ENCODE results near the gene NISCH.

The NISCH gene

DNA sequence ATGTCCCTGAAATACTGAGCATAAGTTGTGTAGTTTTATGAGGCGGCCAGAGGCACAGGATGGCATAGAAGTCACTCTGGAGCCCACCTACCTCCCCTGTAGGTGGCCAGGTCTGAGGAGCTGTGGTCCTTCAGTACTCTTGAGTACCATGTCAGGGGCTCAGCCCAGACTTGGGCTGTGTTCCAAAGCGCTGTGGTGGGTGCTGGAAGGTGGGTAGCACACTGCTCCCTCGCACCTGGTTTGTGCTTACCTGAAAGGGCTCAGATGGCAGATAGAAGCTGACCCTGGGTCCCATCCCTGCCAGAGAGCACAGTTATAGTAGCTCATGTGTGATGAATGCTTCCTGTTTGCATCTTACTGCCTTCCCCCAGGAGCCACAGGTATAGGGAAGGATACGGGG is 15.5 kb downstream of the NISCH start:
- Histone ChIP-seq H3K27me3 (ENCODE audit: insufficient read depth, poor library complexity, severe bottlenecking) (no peaks in the 10 kb centered on the region), H3K4me3 (replicated peaks; ENCODE audit: insufficient read depth, low read length) (no peak overlapping the region), H3K27ac (replicated peaks) (no peak overlapping the region)
- no peak for DNase-seq (ENCODE audit: low read depth in 1 of 2, low spot score in 1 of 2)
- no peak for TF ChIP-seq GABPA (IDR thresholded peaks at IDR 0.05; ENCODE audit: low read depth)
- no peak for TF ChIP-seq SPI1 (IDR thresholded peaks at IDR 0.05; ENCODE audit: borderline replicate concordance, low read depth)
- no peak for TF ChIP-seq CTCF (IDR thresholded peaks at IDR 0.05; ENCODE audit: insufficient read depth, low read length)
- no peak for TF ChIP-seq POLR2AphosphoS5 (IDR thresholded peaks at IDR 0.05; ENCODE audit: low read depth)
- TF ChIP-seq REST (IDR thresholded peaks at IDR 0.05; ENCODE audit: insufficient replicate concordance, low read depth), result no peak

- TF ChIP-seq CTCF (IDR thresholded peaks at IDR 0.05; ENCODE audit: insufficient read depth, low read length), result peak; percentile 79
- TF ChIP-seq REST (IDR thresholded peaks at IDR 0.05; ENCODE audit: insufficient replicate concordance, low read depth), result no peak
- H3K27ac ChIP-seq (replicated peaks), result no peak overlapping the region
- H3K4me3 ChIP-seq (replicated peaks; ENCODE audit: insufficient read depth, low read length), result no peak overlapping the region
- DNase-seq (ENCODE audit: low read depth in 1 of 2, low spot score in 1 of 2), result peak in 1 of 2 experiments; percentile 76
- H3K27me3 ChIP-seq (ENCODE audit: insufficient read depth, poor library complexity, severe bottlenecking), result no peaks in the 10 kb centered on the region
These were observed 16.2 kb downstream of the NISCH start for GRCh38 chr3:52471371-52472238.

DNA sequence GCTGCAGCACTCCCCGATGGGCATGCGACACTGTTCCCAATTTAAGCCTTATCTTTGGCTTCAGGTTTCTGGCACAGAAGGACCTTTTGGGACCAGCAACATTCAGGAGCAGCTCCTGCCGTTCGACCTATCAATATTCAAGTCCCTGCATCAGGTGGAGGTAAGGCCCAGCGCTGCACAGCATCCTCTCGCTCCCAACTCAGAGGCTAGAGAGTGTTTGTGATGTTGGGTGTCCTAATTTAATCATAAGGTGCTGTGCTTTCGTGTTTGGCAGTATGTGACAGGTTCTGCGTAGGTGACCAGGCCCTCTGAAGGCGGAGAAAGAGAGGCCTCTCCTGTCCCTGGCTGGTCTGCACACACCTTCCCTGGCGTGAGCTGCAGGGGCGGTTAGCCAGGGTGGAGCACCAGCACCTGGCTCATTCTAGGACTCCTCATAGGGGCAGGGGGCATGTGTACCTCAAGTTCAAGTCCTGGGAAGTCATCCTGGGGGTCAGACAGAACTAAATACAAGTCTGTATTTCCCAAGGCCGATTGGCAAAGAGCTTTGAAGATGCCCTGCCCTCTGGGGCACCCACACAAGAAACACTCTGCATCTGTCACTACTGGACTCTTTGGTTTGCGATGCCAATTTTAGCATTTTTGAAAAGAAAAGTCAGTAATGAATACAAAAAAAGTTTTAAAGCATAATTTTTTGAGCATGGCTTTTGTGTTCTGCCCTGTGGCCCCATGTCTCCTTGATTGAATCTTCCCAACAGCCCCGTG is 17.0 kb downstream of the NISCH start:
- no peak for DNase-seq (ENCODE audit: low read depth in 1 of 2, low spot score in 1 of 2)
- Histone ChIP-seq H3K27me3 (ENCODE audit: insufficient read depth, poor library complexity, severe bottlenecking) (no peaks in the 10 kb centered on the region), H3K4me3 (replicated peaks; ENCODE audit: insufficient read depth, low read length) (no peak overlapping the region), H3K27ac (replicated peaks) (no peak overlapping the region)
- TF ChIP-seq GABPA (IDR thresholded peaks at IDR 0.05; ENCODE audit: low read depth), result no peak
- no peak for TF ChIP-seq CTCF (IDR thresholded peaks at IDR 0.05; ENCODE audit: insufficient read depth, low read length)
- TF ChIP-seq SPI1 (IDR thresholded peaks at IDR 0.05; ENCODE audit: borderline replicate concordance, low read depth), result no peak
- TF ChIP-seq REST (IDR thresholded peaks at IDR 0.05; ENCODE audit: insufficient replicate concordance, low read depth), result no peak
- no peak for TF ChIP-seq POLR2AphosphoS5 (IDR thresholded peaks at IDR 0.05; ENCODE audit: low read depth)

All from HL-60 (cell line).